ENCODE measurements around the gene SLC25A40.
A peak's percentile ranks its signal among the peaks of the same experiment; 100 is the strongest.
"Not testable (repeated sequence)": the region's sequence is repeated elsewhere in the genome, so short reads cannot be mapped to it uniquely, and the experiment has no call there.

Gene SLC25A40

GRCh38 chr7:87866533-87866932, 9.6 kb downstream of the SLC25A40 start:
- DNase-seq, result not testable (repeated sequence)

GRCh38 chr7:87866089-87866488, 10.1 kb downstream of the SLC25A40 start:
- no peak for DNase-seq

- DNase-seq, result no peak
Observed at GRCh38 chr7:87858417-87859100, 17.6 kb downstream of the SLC25A40 start.

- no peak for DNase-seq
Observed at GRCh38 chr7:87853237-87853864, 22.8 kb downstream of the SLC25A40 start.

GRCh38 chr7:87852306-87852705, 23.9 kb downstream of the SLC25A40 start:
- no peak for DNase-seq

GRCh38 chr7:87850836-87851593, 25.1 kb downstream of the SLC25A40 start:
- no peak for DNase-seq

- no peak for DNase-seq
Observed at GRCh38 chr7:87837597-87837996, 38.6 kb downstream of the SLC25A40 start.

- peak; percentile 14 for DNase-seq
Observed at GRCh38 chr7:87833130-87833529, 43.0 kb downstream of the SLC25A40 start.

GRCh38 chr7:87831097-87831496, 45.1 kb downstream of the SLC25A40 start:
- no peak for DNase-seq

GRCh38 chr7:87828383-87828782, 47.8 kb downstream of the SLC25A40 start:
- DNase-seq, result not testable (repeated sequence)

GRCh38 chr7:87825369-87825768, 50.8 kb downstream of the SLC25A40 start:
- not testable (repeated sequence) for DNase-seq

GRCh38 chr7:87822056-87822455, 54.1 kb downstream of the SLC25A40 start:
- not testable (repeated sequence) for DNase-seq

GRCh38 chr7:87818336-87818735, 57.8 kb downstream of the SLC25A40 start:
- DNase-seq, result no peak

- peak; percentile 68 for DNase-seq
Observed at GRCh38 chr7:87816389-87816788, 59.8 kb downstream of the SLC25A40 start.

GRCh38 chr7:87810726-87811125, 65.4 kb downstream of the SLC25A40 start:
- no peak for DNase-seq

GRCh38 chr7:87810130-87810529, 66.0 kb downstream of the SLC25A40 start:
- peak; percentile 24 for DNase-seq

- no peak for DNase-seq
Observed at GRCh38 chr7:87806150-87806549, 70.0 kb downstream of the SLC25A40 start.

- peak; percentile 83 for DNase-seq
Observed at GRCh38 chr7:87797798-87798403, 78.3 kb downstream of the SLC25A40 start.

GRCh38 chr7:87797395-87797794, 78.8 kb downstream of the SLC25A40 start:
- no peak for DNase-seq

GRCh38 chr7:87785368-87785995, 90.7 kb downstream of the SLC25A40 start:
- DNase-seq, result no peak

- DNase-seq, result no peak
Observed at GRCh38 chr7:87784424-87784823, 91.7 kb downstream of the SLC25A40 start.

All from NCI-H748 treated with DMSO at 0.1 percent for 48 hours (cell line).